Cerebellar cortex (tissue), 1 donor: Measurements from ENCODE around the gene RDM1.
A peak's percentile ranks its signal among the peaks of the same experiment; 100 is the strongest.
"Not testable (repeated sequence)": the region's sequence is repeated elsewhere in the genome, so short reads cannot be mapped to it uniquely, and the experiment has no call there.

Experiments
- DNase-seq: peaks from one replicate; pipeline ENCODE4 v3.0.0-alpha.2; 2015; ENCODE audit warnings: low spot score

The RDM1 gene

DNA sequence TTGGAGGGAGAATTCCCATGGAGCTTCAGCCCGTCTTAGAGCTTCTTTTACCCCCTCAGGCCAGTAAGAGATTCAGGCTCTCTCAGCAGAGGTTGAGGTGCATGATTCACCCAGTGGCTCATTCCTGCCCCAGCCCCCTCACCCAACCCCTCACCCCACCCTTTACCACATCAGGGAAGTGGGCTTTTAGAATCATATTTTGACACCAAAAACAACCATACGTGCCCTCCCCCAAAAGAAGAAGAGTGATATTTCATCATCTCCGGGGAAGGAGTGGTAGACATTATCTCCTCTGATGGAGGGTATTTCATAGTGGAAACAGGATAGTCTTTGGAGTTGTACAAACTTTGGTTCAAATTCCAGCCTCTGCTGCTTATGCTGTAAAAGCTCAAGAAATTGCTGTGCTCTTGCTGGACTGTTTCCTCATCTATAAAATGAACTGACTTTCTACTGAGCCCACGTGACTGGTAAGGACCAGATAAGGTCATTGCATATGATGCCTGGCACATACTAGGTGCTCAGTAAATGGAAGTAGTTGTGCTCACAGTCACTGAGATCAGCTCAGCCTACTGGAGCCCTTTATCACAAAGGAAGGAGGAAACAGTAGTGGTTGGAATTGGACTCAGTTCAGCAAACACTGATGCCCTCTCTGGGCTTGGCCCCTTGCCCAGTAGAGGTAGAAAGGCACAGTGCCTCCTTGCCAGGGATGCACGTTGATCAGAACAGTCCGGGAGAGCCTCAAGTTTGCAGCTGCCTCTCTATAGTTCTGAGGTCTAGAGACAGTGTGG, 32.1 kb downstream of the RDM1 start:
- DNase-seq = peak; percentile 1

DNA sequence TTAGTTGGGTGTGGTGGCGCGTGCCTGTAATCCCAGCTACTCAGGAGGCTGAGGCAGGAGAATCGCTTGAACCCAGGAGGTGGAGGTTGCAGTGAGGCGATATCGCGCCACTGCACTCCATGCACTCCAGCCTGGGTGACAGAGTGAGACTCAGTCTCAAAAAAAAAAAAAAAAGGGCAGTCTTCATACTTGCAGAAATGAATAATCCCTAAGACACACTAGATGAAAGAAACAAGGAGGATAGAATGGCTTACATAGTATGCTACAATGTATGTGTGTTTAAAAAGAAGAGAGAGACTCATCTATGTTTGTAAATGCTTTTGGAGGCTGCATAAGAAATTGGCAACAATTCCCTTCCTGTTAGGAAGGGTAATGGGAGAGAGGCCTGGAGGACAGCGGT, 32.8 kb downstream of the RDM1 start:
- DNase-seq = not testable (repeated sequence)

DNA sequence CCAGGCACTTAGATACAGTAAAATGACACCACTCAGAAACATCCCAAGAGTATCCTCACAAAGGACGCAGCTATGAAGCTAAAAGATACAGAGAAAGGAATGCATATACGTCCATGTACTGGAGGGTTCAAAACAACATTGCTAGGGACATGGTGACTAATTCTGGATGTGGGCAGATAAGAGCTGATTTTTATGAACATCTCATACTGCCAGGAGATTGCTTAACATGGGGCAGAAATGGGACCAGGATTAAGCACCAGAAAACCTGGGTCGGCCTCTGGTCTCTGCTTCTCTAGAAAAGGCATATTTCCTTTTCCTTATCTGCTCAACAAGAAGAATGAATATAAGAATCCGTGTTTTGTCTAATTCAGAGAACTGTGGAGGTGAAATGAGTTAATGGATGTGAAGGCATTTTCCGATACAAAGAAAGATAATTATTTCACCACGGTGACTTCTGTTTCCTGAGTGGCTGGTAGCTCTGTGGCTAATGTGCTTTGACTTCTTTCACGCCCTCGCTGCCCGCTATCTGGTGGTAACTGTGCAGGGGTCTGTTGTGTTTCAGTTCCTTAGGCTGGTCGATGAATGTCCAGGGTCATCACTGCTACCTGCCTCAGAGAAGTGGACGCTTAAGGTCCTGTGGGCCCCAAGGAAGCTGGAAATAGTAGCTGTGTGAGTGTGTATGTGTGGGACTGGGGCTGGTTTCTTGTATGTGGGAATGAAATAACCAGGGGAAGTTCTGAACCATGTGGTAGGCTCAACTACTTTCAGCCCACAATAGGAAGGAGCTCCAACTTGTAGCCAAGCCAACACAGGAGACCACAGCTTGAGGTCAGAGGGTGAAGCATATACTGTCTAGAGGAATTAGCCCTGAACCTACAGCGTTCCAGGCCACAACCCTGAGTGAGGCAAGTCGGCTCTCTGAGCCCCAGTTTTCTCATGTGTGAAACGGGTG, 34.7 kb downstream of the RDM1 start:
- no peak for DNase-seq

DNA sequence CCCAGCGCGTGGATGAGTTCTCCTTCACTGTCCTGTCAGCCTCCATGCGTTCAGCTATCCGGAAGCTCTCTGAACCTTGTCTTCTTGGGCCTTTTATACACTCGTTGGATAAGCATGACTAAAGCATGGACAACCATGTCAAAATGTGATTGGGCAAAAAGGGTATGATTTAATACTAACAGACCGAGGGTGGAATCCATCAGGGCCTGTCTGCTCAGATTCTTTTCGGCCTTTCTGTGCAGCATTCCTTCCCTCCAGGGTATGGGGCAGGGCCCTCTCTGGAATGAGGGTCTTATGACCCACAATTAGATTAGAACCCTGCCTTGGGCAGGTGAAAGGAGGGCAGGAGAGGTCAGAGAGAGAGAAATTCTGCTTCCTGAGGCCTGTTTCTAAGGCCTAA, 36.4 kb downstream of the RDM1 start:
- no peak for DNase-seq

DNA sequence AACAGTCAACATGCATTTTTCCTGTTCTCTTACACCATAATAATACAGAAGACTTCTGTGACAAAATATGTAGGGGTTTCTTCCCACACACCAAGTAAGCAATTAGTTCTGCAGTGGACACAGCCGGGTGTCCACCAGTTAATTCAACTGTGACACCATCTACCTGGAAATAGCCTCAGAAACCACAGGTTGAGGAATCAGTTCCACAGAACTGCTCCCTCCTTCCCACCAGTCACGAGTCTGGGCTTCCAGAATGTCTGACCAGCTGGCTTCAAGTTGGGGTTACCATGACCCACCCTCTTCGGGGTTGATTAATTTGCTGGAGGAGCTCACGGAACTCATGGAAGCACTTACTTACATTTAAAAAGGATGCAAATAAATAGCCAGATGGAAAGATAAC, 36.8 kb downstream of the RDM1 start:
- no peak for DNase-seq

DNA sequence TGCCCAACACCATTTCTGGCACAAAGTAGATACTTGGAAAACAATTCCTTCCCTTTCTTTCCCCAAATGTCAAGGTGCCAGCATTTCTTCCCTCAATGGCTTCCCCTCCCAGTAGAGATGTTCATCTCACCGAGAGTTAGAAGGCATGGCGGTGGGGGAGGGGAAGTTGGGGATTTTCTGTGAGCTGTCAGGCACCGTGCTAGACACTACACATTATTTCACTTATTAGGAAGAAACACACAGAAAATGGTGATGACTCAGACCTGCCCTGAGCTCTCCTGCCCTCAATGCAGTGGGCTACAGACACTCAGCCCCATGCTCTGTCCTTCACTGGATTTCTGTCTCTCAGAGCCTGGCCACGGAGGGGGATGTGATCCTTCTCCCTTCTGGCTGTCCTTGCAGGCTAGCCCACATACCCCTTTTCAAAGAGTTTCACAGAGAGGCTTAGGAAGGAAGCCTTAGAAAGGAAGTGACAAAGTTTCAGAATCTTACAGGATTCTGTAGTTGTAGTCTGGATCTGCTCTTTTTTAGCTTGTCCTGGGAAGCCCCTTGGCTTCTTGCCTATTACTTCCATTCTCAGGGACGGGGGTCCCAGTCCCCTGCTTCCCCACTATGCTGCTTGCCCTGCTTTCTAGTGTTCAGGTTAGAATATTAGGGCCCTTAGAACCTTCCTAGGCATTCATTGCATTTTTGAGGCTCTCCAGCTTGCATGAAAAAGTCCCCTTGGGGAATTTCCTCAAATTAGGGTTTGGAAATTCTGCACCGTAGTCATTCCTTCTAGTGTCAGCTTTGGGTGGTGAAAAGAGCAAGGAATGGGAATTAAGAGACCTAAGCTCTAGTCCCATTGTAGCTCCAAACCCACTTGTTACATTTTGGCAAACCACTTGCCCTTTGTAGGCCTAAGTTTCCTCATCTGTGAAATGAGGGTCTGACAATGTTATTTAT, 38.2 kb downstream of the RDM1 start:
- DNase-seq = no peak

DNA sequence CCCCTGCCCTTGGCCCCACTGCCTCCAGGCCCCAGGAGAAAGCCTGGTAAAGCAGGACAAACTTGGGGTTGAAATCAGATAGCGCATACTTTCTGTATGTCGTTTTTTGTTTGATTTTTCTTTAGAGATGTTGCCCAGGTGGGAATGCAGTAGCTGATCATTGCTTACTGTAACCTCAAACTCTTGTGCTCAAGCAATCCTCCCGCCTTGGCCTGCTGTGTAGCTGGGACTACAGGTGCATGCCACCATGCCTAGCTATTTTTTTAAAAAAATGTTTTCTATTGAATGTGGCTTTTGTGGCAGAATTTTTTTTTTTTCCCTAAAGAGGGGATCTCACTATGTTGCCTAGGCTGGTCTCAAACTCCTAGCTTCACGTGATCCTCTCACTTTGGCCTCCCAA, 39.3 kb downstream of the RDM1 start:
- DNase-seq = no peak

DNA sequence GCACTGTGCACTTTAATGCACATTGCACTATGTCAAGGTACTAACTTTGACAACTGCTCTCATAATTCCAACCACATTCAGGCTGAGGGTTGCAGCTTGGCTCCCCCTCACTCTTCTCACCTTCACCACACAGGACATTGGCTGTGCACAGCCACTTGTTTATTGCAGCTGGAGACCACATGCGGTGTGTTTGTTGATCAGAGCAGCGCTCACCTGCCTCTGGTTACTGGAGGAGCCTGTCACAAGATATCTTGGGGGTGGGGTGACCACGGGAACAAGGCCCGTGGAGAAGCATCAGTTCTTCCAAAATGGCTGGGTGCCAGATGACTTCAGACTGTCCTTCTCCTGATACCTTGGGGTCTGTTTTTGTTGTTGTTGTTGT, 39.8 kb downstream of the RDM1 start:
- DNase-seq = no peak

DNA sequence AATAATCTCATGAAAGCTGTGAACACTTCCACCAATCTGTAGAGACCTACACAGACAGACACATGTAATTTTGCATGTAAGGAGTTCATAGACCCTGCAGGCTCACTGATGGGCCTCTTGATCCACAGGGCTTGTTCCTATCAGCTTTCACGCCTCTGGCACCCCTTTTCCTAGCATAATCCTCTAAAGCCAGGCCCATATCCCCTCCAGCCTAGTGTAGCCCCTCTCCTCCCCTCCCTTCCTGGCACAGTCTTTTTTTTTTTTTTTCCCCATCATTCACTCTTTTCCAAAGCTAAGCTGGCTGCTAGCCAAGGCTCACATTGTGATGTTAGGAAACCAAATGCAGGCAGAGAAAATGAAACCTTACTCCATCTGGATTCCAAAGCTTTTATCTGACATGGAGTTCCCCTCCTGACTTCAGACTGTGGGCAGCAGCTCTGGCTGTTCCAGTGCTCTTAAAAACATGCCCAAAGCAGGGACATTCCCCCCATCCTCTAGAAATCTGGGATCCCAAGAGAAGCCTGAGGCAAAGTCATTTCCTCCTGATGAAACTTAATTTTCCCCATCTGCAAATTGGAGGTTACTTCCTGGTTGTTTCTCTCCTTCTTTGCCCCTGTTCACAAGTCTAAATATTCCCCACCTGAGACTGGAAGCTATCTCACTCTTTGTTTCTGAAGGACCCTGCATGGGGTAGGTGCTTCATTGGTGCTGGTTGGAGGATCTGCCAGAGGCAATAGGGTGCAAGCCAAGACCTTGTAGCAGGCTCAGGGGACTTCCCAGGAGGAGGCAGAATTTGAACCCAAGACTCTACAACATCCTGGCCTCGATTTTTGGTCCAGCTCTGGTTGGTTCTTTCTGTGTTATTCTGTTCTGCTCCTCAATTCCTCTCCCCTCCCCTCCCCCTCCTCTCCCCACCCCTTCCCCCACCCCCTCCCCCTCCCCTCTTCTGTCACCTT, 40.5 kb downstream of the RDM1 start:
- DNase-seq = peak; percentile 1

DNA sequence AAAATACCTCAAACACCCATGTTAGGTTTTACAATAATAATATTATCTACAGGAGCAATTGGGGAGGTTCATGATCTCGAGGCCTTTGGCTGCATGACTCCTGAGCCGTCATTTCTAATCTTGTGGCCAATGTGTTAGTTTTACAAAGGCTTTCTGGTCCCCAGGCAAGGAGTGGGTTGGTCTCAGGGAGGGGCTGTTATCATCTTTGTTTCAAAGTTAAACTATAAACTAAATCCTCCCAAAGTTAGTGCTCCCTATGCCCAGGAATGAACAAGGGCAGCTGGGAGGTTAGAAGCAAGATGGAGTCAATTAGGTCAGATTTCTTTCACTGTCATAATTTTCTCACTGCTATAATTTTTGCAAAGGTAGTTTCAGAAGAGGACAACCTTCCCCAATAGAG, 41.3 kb downstream of the RDM1 start:
- no peak for DNase-seq

DNA sequence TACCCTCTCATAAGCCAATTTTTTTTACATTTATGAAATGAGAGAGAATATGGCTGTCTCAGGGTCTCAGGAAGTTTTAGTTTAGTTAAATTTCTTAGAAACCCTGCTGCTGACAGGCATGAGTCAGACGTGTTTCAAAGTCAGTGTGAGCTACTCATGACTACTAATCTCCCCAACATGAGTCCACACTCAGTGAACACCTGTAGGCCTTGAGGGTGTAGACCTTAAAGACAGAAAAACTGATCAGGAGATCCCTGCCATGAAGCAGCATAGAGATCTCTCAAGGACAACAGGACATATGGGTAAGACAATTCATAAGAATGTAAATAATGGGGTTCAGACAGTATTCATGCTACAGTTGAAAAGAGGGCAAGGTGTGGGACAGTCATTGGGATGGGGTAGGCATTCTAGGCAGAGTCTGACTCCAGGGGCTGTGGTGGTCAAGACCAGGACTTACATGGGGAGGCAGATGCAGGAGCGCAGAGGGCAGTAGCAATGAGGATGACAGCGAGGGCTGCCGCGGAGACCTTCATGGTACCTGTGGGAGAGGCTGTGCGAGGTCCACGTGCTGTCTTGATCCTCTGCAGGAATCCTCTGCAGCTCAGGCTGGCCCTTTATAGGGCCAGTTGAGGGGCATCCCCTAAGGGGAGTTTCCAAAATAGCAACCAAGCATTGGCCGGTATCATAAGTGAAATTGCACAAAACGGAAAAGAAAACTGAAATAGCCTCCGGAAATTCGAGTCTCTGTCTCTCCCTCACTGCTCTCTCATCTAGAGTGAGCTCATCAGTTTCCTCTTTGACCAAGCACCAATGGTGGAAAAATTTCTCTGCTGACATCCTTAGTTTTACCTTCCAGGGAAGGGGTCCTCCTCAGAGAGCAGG, 50.6 kb downstream of the RDM1 start, which contains the start of gene CCL5:
Gene CCL5, minus strand, starts transcription at position 588 of the 882 bp plus-strand sequence.
- DNase-seq = no peak

DNA sequence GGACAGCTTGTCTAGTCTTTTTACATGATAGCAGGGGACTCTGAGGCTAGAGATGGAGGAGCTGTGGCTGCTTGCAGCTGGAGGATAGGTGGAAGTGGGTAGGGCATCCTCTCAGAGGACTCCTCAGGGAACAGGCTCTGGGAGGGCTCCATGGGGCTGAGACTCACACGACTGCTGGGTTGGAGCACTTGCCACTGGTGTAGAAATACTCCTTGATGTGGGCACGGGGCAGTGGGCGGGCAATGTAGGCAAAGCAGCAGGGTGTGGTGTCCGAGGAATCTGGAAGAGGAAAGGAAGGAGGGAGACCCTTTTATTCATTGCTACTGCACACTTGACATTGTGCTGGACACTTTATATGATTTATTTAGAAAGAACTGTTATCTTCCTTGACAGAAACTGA, 52.2 kb downstream of the RDM1 start:
- no peak for DNase-seq

DNA sequence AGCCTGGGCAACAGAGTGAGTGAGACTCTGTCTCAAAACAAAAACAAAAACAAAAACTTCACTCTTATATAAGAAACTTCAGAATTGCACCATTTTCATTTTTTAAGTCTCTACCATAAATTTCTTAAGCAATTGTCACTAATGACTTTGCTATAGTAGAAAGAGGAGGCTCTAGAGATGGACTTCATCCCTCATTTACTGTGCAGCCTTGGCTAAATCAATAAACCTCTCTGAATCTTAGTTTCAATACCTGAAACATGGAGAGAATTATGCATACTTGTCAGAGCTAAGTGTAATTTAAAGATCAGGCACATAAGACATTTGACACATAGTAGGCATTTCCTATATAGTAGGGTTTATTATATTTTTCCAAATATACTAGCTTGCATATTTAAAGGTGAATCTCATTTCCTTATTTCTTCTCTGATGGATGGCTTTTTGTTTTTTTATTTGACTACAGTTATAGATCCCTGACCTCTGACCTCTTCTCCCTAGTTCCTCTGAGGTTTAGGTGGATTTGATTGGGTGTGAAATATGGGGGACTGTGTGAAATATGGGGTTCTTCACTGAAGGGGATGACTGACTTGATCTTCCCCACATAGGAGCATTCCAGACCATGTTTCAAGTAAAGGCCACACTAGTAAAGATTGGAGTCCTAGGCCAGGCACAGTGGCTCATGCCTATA, 53.1 kb downstream of the RDM1 start:
- DNase-seq = no peak

DNA sequence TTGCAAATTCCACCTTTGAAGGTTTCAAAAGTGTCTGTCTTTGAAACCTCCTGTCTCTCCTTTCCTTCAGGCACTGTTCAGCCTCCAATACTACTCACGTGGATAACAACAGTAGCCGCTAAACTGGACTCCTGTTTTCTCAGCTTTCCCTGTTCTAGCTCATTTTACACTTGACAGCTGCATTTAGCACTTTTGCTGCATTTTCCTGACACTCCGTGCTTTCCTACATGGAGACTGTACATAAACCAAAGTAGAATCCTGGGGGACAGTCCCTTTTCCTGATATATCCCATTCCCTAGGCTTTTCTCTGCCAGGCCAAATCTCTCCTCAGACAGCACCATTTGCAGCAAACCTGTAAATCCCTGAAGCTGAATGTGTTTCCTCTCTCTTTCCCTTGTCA, 54.0 kb downstream of the RDM1 start:
- DNase-seq = no peak

DNA sequence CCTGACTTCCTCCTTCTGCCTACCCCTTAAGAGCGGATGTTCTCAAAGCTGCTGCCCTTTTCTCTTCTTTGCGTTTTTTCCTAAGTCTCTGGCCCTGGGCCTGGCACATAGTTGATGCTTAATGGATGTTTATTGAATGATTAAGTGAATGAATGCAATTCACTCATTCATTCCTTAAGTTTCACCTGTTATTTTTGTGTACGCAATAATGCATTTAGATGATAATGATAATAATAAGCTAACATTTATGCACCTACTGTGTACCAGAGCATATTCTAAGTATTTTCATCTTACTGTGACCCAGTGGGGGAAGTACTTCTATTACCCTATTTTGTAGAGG, 54.8 kb downstream of the RDM1 start:
- no peak for DNase-seq

DNA sequence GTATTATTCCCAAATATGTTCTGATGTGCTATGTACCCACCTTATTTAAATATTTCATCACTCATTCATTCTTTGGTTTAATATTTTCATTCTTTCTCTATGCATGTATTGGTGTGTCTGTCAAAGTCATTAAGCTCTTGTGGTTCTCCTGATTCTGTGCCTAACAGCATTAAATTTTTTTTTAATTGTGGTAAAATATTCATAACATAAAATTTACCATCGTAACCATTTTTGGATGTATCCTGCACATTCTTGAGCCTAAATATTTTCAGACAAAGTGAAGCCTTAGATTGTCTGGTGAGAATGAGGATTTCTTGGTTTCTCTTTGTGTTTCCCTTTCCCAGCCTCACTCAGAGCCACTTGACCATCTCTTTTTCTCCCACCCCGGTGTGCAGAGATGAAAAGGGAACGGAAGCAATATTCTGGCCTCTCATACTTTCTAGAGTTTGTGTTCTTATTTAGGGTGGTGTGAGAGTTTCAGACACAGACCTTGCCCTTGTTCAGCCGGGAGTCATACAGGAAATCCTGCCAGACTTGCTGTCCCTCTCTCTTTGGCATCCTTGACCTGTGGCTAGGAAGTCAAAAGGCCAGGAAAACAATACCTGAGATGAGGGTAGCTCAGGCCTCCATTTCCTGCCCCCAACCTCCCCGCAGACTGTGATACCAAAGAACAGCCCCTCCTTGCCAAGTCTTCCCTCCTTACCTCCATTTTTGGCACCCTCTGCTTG, 55.3 kb downstream of the RDM1 start:
- DNase-seq = no peak

DNA sequence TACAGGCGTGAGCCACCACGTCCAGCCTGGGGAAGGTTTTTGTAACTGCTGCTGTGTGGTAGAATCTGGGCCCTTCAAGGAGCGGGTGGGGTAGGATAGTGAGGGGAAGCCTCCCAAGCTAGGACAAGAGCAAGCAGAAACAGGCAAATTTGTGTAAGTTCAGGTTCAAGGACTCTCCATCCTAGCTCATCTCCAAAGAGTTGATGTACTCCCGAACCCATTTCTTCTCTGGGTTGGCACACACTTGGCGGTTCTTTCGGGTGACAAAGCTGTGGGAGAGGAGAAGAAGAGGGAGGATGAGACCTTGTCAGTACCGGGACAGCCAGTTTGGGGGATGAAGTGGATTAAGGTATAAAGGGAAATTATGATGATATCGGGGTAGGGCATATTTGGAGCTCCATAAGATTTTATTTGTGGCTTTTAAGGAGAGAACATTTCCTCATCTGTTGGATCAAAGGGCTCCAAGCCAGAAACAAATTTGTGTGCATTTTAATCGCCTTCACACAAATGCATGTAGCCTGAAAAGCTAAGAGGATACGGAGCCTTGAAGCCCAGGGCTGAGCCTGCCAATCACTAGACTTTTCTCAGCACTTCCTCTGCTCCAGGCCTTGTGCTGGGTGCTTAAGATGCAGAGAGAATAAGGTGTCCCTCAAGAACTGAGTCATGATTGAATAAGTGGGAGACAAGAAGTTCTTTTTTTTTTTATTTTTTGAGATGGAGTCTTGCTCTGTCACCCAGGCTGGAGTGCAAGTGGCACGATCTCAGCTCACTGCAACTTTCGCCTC, 58.2 kb downstream of the RDM1 start:
- no peak for DNase-seq
